K562 (cell line): ENCODE results near the gene ATXN7L1. TPM values are rescaled to one million over a fixed set of nuclear protein-coding genes. Genes with fewer than 3 reads are reported as not detected.
A peak's percentile ranks its signal among the peaks of the same experiment; 100 is the strongest.

Experiments
- BRCA1 ChIP-seq, 2 experiments: fragments of 450-650 bp in 1 of 2; sonication (generic) in 1 of 2; formaldehyde crosslinking in 1 of 2; IDR thresholded peaks; 2 replicates each; pipeline versions ENCODE4 v1.5.0 to v1.6.1; 2017 to 2020; ENCODE audit warnings: mild to moderate bottlenecking in 1 of 2, missing genetic modification reagents in 1 of 2
- CBX8 ChIP-seq: fragments of 200-600 bp; sonication (generic); IDR thresholded peaks from 2 replicates; pipeline ENCODE4 v1.6.1; 2012; ENCODE audit warnings: borderline replicate concordance, mixed run types, low read depth, mild to moderate bottlenecking, moderate library complexity, mixed read lengths, low read length, control low read depth, inconsistent platforms; ENCODE audit not compliant: poor library complexity, severe bottlenecking; ENCODE audit errors: extremely low read depth
- CEBPB ChIP-seq: fragments of 450-650 bp; IDR thresholded peaks from 2 replicates; pipeline ENCODE4 v1.6.1; 2016; ENCODE audit warnings: missing genetic modification characterization, missing compliant biosample characterization
- CREB1 ChIP-seq, 2 experiments: sonication (generic) in 1 of 2; formaldehyde crosslinking in 1 of 2; IDR thresholded peaks; 2 replicates each; pipeline versions ENCODE4 v1.6.1 to v1.8.0; 2012 to 2022; ENCODE audit warnings: inconsistent platforms in 1 of 2, mild to moderate bottlenecking in 1 of 2, missing genetic modification reagents in 1 of 2, moderate library complexity in 1 of 2
- E2F3 ChIP-seq: fragments of 250-450 bp; sonication (Bioruptor Pico); IDR thresholded peaks from 2 replicates; pipeline ENCODE4 v1.4.0; 2020; ENCODE audit warnings: mild to moderate bottlenecking
- FOXP1 ChIP-seq: sonication (generic); formaldehyde crosslinking; IDR thresholded peaks from 2 replicates; pipeline ENCODE4 v1.8.0; 2022; ENCODE audit warnings: mild to moderate bottlenecking, missing genetic modification reagents
- HNRNPH1 ChIP-seq: fragments of 200-400 bp; formaldehyde crosslinking; optimal IDR thresholded peaks from 2 replicates; pipeline ENCODE3; 2017; ENCODE audit warnings: low read depth, mild to moderate bottlenecking, low read length, moderate library complexity
- HNRNPUL1 ChIP-seq: fragments of 200-400 bp; formaldehyde crosslinking; IDR thresholded peaks from 2 replicates; pipeline ENCODE4 v1.6.1; 2017; ENCODE audit warnings: low read length
- NCOA1 ChIP-seq: fragments of 450-650 bp; IDR thresholded peaks from 2 replicates; pipeline ENCODE4 v1.6.1; 2016; ENCODE audit warnings: low read depth
- NCOA6 ChIP-seq: fragments of 450-650 bp; IDR thresholded peaks from 2 replicates; pipeline ENCODE4 v1.6.1; 2017; ENCODE audit warnings: mild to moderate bottlenecking
- NRF1 ChIP-seq, 2 experiments: fragments of 450-650 bp; IDR thresholded peaks in 1 of 2; conservative IDR thresholded peaks in 1 of 2; 2 replicates each; pipeline ENCODE4 v1.6.1; 2014; ENCODE audit warnings: mild to moderate bottlenecking in 2 of 2
- POLR2B ChIP-seq: fragments of 450-650 bp; IDR thresholded peaks from 2 replicates; pipeline ENCODE4 v1.6.1; 2018; ENCODE audit warnings: low read depth; ENCODE audit not compliant: partially characterized antibody
- RAD21 ChIP-seq, 2 experiments: fragments of 250-450 bp in 1 of 2; fragments of 450-650 bp in 1 of 2; sonication (Bioruptor Pico) in 1 of 2; formaldehyde crosslinking in 1 of 2; IDR thresholded peaks in 1 of 2; conservative IDR thresholded peaks in 1 of 2; 2 replicates each; pipeline versions ENCODE4 v1.4.0 to v1.8.0; 2020 to 2022; ENCODE audit warnings: mild to moderate bottlenecking in 2 of 2, moderate library complexity in 1 of 2
- RBM39 ChIP-seq: fragments of 200-400 bp; formaldehyde crosslinking; optimal IDR thresholded peaks from 2 replicates; pipeline ENCODE3; 2018; ENCODE audit warnings: low read depth, low read length
- RCOR1 ChIP-seq, 2 experiments: IDR thresholded peaks; 2 replicates each; pipeline ENCODE4 v1.6.1; 2012; ENCODE audit warnings: low read depth in 2 of 2, low read length in 2 of 2, borderline replicate concordance in 1 of 2, improper control_type of control experiment in 1 of 2
- XRCC3 ChIP-seq: fragments of 450-650 bp; IDR thresholded peaks from 2 replicates; pipeline ENCODE4 v1.6.1; 2017; ENCODE audit warnings: mild to moderate bottlenecking, moderate library complexity
- YY1 ChIP-seq, 3 experiments: IDR thresholded peaks; 2 replicates each; pipeline ENCODE4 v1.6.1; 2011; ENCODE audit warnings: low read length in 2 of 3, mild to moderate bottlenecking in 2 of 3, moderate library complexity in 2 of 3, borderline replicate concordance in 1 of 3, control low read depth in 1 of 3, low read depth in 1 of 3; ENCODE audit not compliant: insufficient read depth in 3 of 3, insufficient replicate concordance in 2 of 3, control insufficient read depth in 1 of 3, insufficient read length in 1 of 3; ENCODE audit errors: extremely low read depth in 1 of 3
- ZNF197 ChIP-seq: fragments of 200-800 bp; sonication (Bioruptor generic); IDR thresholded peaks from 2 replicates; pipeline ENCODE4 v1.6.1; 2016; ENCODE audit warnings: low read depth, missing genetic modification characterization, missing compliant biosample characterization
- ZNF274 ChIP-seq: IDR thresholded peaks from 2 replicates; pipeline ENCODE4 v1.6.1; 2011; ENCODE audit warnings: low read depth, mild to moderate bottlenecking, low read length, moderate library complexity, borderline replicate concordance
- ZNF696 ChIP-seq: fragments of 250-450 bp; sonication (Bioruptor Pico); conservative IDR thresholded peaks from 2 replicates; pipeline ENCODE4 v1.4.0; 2020; ENCODE audit warnings: mild to moderate bottlenecking, moderate library complexity
- ZNF717 ChIP-seq: fragments of 250-450 bp; sonication (Bioruptor Pico); IDR thresholded peaks from 2 replicates; pipeline ENCODE4 v1.5.0; 2021
- ZNF785 ChIP-seq: fragments of 250-450 bp; sonication (Bioruptor Pico); IDR thresholded peaks from 2 replicates; pipeline ENCODE4 v1.4.0; 2020; ENCODE audit warnings: mild to moderate bottlenecking
- polyA plus RNA-seq, 8 experiments: library from polyadenylated mRNA; depleted of rRNA in 4 of 8; stranded (reverse) in 5 of 8; unstranded in 3 of 8; fragments of >200 nt; fragmentation: Nextera tagmentation in 2 of 8; fragmentation: Illumina TruSeq in 1 of 8; extraction: Ambion mirVana in 2 of 8; extraction: Trizol in 1 of 8; gene quantifications; 2 replicates each; pipeline versions ENCODE4 v1.2.1 to v1.2.3, GENCODE V29; 2011 to 2014; ENCODE audit warnings: inconsistent platforms in 1 of 8, missing spikeins in 1 of 8
- total RNA-seq, 7 experiments: library from RNA; depleted of rRNA in 6 of 7; stranded (reverse); fragments of >200 nt in 6 of 7; fragmentation: Illumina TruSeq in 2 of 7; extraction: Trizol in 2 of 7; gene quantifications; 2 replicates each; pipeline versions ENCODE4 v1.2.1 to v1.2.3, GENCODE V29; 2011 to 2021; ENCODE audit warnings: low replicate concordance in 1 of 7
- TF ChIP-seq, protein P1 (sequence below): fragments of 250-450 bp; sonication (Bioruptor Pico); IDR thresholded peaks from 2 replicates; pipeline ENCODE4 v1.9.0; 2021; ENCODE audit warnings: mild to moderate bottlenecking
- TF ChIP-seq, protein P2 (sequence below): fragments of 250-450 bp; sonication (Bioruptor Pico); IDR thresholded peaks from 2 replicates; pipeline ENCODE4 v1.8.0; 2021; ENCODE audit warnings: borderline replicate concordance, mild to moderate bottlenecking, moderate library complexity; ENCODE audit not compliant: poor library complexity, severe bottlenecking
- TF ChIP-seq, protein P3 (sequence below): fragments of 450-650 bp; IDR thresholded peaks from 2 replicates; pipeline ENCODE4 v1.7.1; 2018; ENCODE audit warnings: mild to moderate bottlenecking, low read depth; ENCODE audit not compliant: partially characterized antibody

Gene ATXN7L1
- total and polyA plus RNA-seq, 9 of the 15 experiments (the other 6 are each of a cell fraction or from before 2014, with no cell fraction given) = 6.6 to 13.7 (median 10.7) TPM

DNA sequence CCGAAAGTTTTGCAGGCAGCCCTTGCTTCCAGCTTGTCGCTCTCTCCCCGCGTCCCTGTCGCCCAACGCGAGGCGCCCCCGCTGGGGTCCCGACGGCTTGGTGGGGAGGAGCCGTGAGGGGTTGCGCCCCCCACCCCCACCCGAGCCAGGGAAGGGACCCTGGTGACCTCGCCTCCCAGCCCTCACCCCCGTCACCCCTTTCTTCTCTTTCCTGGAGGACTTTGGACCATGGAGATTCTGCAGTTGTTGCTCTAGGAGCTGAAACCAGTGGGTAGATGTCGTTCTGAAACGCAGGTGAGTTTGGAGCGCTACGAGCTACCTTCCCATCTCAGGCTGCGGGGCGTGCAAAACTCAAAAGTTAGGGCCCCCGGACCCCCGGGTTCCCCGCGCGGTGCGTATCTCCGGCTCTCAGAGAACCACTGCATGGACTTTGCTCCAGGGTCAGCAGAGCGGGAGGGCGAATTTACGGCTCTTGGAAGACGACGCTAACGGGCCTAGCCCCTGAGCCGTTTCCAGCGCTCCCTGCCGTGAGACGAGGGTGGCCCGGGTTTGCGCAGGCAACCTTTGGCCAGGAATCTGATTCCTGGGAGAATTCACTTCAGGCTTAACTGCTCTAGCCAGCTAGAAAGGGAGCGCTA is 684 bp upstream of the ATXN7L1 start (continued):
- TF ChIP-seq ZNF696 (CRISPR knock-in tag) (no peak), CEBPB (tag) (no peak), RCOR1 (IDR thresholded peaks at IDR 0.05; ENCODE audit: borderline replicate concordance in 1 of 2, low read depth in 2 of 2, low read length in 2 of 2) (no peak), XRCC3 (no peak), ZNF274 (no peak), ZNF785 (CRISPR knock-in tag) (no peak), YY1 (IDR thresholded peaks at IDR 0.05; ENCODE audit: borderline replicate concordance in 1 of 3, control insufficient read depth in 1 of 3, extremely low read depth in 1 of 3, insufficient read depth in 3 of 3, insufficient read length in 1 of 3, insufficient replicate concordance in 2 of 3, low read depth in 1 of 3, low read length in 2 of 3) (no peak), HNRNPH1 (no peak), NCOA6 (no peak), E2F3 (no peak), RAD21 (CRISPR knock-in tag; conservative IDR thresholded peaks at IDR 0.05 in 1 of 2, IDR thresholded peaks at IDR 0.05 in 1 of 2) (0 out of 4 replicates have a peak, but pooled peaks of 1 of the 2 experiments have one; percentile 16), NCOA1 (no peak), BRCA1 (IDR thresholded peaks at IDR 0.05) (no peak), BRCA1 (CRISPR knock-in tag; IDR thresholded peaks at IDR 0.05) (no peak), HNRNPUL1 (no peak), FOXP1 (CRISPR knock-in tag) (no peak), CBX8 (peak; percentile 38), CREB1 (IDR thresholded peaks at IDR 0.05) (no peak), CREB1 (CRISPR knock-in tag; IDR thresholded peaks at IDR 0.05) (0 out of 2 replicates have a peak, but pooled peaks have one; percentile 8), ZNF717 (no peak), ZNF197 (CRISPR knock-in tag) (no peak), POLR2B (no peak), NRF1 (conservative IDR thresholded peaks at IDR 0.05 in 1 of 2, IDR thresholded peaks at IDR 0.05 in 1 of 2) (peak; percentile 60 to 64), RBM39 (no peak)
- TF ChIP-seq, protein P1, sequence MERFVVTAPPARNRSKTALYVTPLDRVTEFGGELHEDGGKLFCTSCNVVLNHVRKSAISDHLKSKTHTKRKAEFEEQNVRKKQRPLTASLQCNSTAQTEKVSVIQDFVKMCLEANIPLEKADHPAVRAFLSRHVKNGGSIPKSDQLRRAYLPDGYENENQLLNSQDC (CRISPR knock-in tag) = no peak
- TF ChIP-seq, protein P2, sequence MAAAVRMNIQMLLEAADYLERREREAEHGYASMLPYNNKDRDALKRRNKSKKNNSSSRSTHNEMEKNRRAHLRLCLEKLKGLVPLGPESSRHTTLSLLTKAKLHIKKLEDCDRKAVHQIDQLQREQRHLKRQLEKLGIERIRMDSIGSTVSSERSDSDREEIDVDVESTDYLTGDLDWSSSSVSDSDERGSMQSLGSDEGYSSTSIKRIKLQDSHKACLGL = no peak
- TF ChIP-seq, protein P3, sequence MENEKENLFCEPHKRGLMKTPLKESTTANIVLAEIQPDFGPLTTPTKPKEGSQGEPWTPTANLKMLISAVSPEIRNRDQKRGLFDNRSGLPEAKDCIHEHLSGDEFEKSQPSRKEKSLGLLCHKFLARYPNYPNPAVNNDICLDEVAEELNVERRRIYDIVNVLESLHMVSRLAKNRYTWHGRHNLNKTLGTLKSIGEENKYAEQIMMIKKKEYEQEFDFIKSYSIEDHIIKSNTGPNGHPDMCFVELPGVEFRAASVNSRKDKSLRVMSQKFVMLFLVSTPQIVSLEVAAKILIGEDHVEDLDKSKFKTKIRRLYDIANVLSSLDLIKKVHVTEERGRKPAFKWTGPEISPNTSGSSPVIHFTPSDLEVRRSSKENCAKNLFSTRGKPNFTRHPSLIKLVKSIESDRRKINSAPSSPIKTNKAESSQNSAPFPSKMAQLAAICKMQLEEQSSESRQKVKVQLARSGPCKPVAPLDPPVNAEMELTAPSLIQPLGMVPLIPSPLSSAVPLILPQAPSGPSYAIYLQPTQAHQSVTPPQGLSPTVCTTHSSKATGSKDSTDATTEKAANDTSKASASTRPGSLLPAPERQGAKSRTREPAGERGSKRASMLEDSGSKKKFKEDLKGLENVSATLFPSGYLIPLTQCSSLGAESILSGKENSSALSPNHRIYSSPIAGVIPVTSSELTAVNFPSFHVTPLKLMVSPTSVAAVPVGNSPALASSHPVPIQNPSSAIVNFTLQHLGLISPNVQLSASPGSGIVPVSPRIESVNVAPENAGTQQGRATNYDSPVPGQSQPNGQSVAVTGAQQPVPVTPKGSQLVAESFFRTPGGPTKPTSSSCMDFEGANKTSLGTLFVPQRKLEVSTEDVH = no peak
